Osteocyte (in vitro differentiated cells): ENCODE results near the gene GALC. TPM values are rescaled to one million over a fixed set of nuclear protein-coding genes. Genes with fewer than 3 reads are reported as not detected.
A peak's percentile ranks its signal among the peaks of the same experiment; 100 is the strongest.

Experiments
- DNase-seq: peaks from one replicate; pipeline ENCODE4 v3.0.0; 2021; ENCODE audit warnings: mixed read lengths; ENCODE audit not compliant: unreplicated experiment; ENCODE audit errors: extremely low spot score
- H3K27ac Mint-ChIP-seq: one replicate; pipeline ENCODE4 v1.8.0; 2021; ENCODE audit warnings: mild to moderate bottlenecking, mixed read lengths; ENCODE audit not compliant: unreplicated experiment
- H3K27me3 Mint-ChIP-seq: one replicate; pipeline ENCODE4 v1.8.0; 2021; ENCODE audit warnings: mixed read lengths; ENCODE audit not compliant: unreplicated experiment
- H3K36me3 Mint-ChIP-seq: one replicate; pipeline ENCODE4 v1.8.0; 2021; ENCODE audit warnings: mixed read lengths; ENCODE audit not compliant: unreplicated experiment
- H3K4me1 Mint-ChIP-seq: one replicate; pipeline ENCODE4 v1.8.0; 2021; ENCODE audit warnings: mixed read lengths; ENCODE audit not compliant: unreplicated experiment
- H3K4me3 Mint-ChIP-seq: one replicate; pipeline ENCODE4 v1.8.0; 2021; ENCODE audit warnings: mild to moderate bottlenecking, moderate library complexity, mixed read lengths; ENCODE audit not compliant: unreplicated experiment
- H3K9me3 Mint-ChIP-seq: one replicate; pipeline ENCODE4 v1.8.0; 2021; ENCODE audit warnings: mixed read lengths; ENCODE audit not compliant: unreplicated experiment
- total RNA-seq: library from RNA; stranded (reverse); gene quantifications from 2 replicates; pipeline ENCODE4 v1.2.1, GENCODE V29; 2021
- TF ChIP-seq, protein P1 (sequence below): fragments of 200-600 bp; sonication (generic); IDR thresholded peaks from 2 replicates; pipeline ENCODE4 v1.5.0; 2021; ENCODE audit warnings: antibody characterized with exemption, mild to moderate bottlenecking, moderate library complexity

GALC gene
- total RNA-seq, 1 donor from 2014 or later = 15.8 TPM

DNA sequence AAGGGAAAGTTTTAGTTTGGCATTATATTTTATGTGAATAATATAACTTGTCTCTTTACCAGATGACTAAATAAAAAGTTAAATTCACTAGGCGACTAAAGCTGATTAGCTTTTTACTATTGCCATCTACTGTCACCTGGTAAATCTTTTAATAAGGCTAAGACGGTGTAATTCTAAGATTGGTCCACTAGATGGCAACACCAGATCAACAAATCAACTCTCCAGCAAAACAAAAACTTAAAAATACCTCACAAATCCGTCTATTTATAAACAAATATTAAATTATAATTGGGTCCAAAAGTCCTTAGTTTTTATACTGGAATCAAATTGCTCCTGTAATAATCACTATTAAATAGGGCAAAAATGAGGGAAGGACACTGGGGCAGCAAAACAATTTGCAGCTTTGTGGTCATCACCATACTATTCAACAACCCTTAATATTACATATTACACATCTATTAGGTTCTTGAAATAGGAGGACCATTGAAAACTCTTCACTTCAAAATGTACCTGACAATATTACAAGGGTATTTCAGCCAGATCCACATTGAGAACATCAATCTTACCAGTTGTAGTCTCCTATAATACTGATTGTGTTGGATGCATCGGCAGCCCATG is 47.9 kb downstream of the GALC start:
- Mint-ChIP-seq H3K9me3 (no peaks in the 10 kb centered on the region), H3K27ac (no peak overlapping the region), H3K4me1 (no peaks in the 10 kb centered on the region), H3K4me3 (no peak overlapping the region), H3K36me3 (peaks cover 13% of the 10 kb centered on the region), H3K27me3 (no peaks in the 10 kb centered on the region)
- DNase-seq = no peak
- TF ChIP-seq, protein P1, sequence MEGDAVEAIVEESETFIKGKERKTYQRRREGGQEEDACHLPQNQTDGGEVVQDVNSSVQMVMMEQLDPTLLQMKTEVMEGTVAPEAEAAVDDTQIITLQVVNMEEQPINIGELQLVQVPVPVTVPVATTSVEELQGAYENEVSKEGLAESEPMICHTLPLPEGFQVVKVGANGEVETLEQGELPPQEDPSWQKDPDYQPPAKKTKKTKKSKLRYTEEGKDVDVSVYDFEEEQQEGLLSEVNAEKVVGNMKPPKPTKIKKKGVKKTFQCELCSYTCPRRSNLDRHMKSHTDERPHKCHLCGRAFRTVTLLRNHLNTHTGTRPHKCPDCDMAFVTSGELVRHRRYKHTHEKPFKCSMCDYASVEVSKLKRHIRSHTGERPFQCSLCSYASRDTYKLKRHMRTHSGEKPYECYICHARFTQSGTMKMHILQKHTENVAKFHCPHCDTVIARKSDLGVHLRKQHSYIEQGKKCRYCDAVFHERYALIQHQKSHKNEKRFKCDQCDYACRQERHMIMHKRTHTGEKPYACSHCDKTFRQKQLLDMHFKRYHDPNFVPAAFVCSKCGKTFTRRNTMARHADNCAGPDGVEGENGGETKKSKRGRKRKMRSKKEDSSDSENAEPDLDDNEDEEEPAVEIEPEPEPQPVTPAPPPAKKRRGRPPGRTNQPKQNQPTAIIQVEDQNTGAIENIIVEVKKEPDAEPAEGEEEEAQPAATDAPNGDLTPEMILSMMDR = peak; percentile 65

DNA sequence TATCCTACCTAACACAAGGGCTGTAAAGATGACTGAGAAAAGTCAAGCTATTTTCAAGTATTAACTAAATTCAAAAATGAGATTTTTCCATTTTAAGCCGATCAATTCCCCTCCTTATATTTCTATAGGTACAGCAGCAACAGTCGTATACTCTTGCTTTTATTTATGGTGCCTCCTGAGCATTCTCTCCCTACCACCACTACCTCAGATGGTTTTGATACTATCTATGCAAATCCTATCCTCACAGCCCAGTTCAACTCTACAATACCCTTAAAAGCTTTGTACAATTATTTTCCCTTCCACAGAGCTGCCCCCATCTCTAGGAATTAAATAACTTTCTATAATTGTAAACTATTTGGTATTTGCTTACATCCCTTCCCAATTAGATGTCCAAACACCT is 52.1 kb downstream of the GALC start:
- Mint-ChIP-seq H3K4me3 (no peak overlapping the region), H3K36me3 (peaks cover 12% of the 10 kb centered on the region)

DNA sequence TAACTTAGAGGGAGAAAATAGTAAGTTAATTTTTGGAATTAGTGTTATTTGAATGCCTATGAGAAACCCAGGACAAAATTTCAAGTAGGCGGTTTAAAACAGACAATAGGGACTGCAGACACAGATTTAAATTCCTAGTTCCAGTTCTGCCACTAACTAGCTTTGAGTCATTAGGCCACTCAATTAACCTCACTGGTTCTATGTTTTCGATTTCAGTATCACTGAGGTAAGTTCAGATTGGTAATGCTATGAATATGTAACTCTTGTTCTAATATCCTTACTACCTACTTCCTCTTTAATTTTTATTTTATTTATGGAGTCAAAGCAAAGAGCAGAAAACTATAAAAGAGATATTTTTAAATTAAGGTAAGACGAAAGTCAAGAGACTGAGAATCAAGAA is 52.6 kb downstream of the GALC start:
- DNase-seq = no peak
- no peak overlapping the region for H3K4me3 Mint-ChIP-seq
- no peaks in the 10 kb centered on the region for H3K27me3 Mint-ChIP-seq
- no peak overlapping the region for H3K27ac Mint-ChIP-seq
- H3K4me1 Mint-ChIP-seq = no peaks in the 10 kb centered on the region
- peaks cover 12% of the 10 kb centered on the region for H3K36me3 Mint-ChIP-seq
- TF ChIP-seq, protein P1 = no peak
- no peaks in the 10 kb centered on the region for H3K9me3 Mint-ChIP-seq

More for the DNA sequence above, 52.1 kb downstream of the GALC start:
- no peaks in the 10 kb centered on the region for H3K9me3 Mint-ChIP-seq
- TF ChIP-seq, protein P1 = no peak
- no peak for DNase-seq
- no peaks in the 10 kb centered on the region for H3K27me3 Mint-ChIP-seq
- H3K4me1 Mint-ChIP-seq = no peaks in the 10 kb centered on the region
- H3K27ac Mint-ChIP-seq = no peak overlapping the region

DNA sequence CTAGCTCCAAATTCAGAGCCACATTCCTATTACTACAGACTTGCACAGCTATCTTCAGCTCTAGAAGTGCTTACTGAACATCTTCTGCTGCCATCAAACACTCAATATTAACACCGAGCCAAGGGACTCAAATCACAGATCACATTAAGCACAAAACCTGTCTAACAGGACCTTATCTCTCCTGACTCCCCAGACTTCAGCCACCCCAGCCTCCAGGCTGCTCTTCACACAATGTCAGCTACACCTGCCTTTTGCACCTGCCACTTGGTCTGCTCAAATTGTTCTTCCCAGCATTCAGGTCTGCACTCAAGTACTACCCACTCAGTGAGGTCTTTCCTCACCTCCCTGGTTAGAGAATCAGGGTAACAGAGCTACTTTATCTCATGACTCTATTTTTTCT is 57.1 kb downstream of the GALC start:
- peaks cover 12% of the 10 kb centered on the region for H3K9me3 Mint-ChIP-seq
- H3K27ac Mint-ChIP-seq = no peak overlapping the region
- H3K4me3 Mint-ChIP-seq = no peak overlapping the region
- TF ChIP-seq, protein P1 = no peak
- no peak for DNase-seq
- H3K27me3 Mint-ChIP-seq = no peaks in the 10 kb centered on the region
- H3K36me3 Mint-ChIP-seq = peaks cover 17% of the 10 kb centered on the region
- H3K4me1 Mint-ChIP-seq = no peaks in the 10 kb centered on the region

DNA sequence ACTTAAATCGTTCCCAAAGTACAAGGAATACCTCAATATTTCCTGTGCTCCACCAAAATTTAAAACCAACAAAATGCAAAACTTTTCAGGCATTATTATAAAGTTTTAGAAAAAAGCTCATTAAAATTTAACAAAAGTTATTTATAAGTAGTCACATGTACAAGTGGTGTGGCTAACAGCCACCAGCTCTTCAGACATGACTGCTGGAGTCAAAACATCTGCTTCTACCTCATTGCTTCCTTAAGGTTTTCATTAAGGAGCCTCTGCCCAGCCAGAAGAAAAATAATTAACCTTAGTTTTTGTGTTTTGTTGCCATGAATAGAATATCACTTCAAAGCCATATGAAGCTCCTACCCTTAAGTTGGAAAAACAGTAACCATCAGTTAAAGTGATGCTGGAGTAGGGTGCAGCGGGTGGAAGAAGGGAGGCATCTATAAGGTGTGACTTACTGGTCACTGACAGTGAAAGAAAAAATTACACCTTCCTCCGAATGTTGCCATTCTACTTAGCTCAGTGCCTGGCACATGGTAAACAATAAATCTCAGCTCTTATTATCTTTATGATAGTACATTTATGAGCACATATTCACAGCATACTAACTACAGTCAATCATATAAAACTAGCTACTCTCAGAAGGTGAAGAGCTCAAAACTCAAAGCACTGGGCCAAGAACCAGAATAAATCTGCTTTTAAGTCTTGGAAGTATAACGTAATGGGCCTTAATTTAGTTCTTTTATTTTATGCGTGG is 57.7 kb downstream of the GALC start:
- no peak overlapping the region for H3K4me3 Mint-ChIP-seq
- H3K4me1 Mint-ChIP-seq = no peaks in the 10 kb centered on the region
- DNase-seq = no peak
- no peak overlapping the region for H3K27ac Mint-ChIP-seq
- peaks cover 16% of the 10 kb centered on the region for H3K36me3 Mint-ChIP-seq
- H3K27me3 Mint-ChIP-seq = no peaks in the 10 kb centered on the region
- TF ChIP-seq, protein P1 = no peak
- H3K9me3 Mint-ChIP-seq = peaks cover 15% of the 10 kb centered on the region
